NCI-H226 (cell line): ENCODE results near the gene SEL1L.
"Not testable (repeated sequence)": the region's sequence is repeated elsewhere in the genome, so short reads cannot be mapped to it uniquely, and the experiment has no call there.

Experiments used
- DNase-seq: peaks from one replicate; pipeline ENCODE4 v3.0.0-alpha.2; 2015

Gene SEL1L

GRCh38 chr14:81523616-81524015, 10.0 kb downstream of the SEL1L start:
- no peak for DNase-seq

- DNase-seq, result no peak
Measured at GRCh38 chr14:81523016-81523415, 10.6 kb downstream of the SEL1L start.

DNA sequence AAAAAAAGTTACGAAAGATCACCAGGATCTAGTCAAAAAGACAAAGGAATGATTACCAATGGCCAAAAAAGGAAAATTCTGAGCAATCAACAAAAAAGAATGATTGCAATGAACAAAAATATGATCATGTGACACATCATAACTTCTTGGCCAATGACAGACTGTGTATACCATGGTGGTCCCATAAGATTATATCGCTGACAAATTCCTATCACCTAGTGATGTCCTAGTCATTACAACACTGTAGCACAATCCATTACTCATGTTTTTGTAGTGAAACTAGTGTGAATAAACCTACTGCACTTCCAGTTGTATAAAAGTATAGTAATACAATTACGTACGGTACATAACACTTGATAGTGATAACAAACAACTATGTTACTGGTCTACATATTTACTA, 12.3 kb downstream of the SEL1L start:
- no peak for DNase-seq

DNA sequence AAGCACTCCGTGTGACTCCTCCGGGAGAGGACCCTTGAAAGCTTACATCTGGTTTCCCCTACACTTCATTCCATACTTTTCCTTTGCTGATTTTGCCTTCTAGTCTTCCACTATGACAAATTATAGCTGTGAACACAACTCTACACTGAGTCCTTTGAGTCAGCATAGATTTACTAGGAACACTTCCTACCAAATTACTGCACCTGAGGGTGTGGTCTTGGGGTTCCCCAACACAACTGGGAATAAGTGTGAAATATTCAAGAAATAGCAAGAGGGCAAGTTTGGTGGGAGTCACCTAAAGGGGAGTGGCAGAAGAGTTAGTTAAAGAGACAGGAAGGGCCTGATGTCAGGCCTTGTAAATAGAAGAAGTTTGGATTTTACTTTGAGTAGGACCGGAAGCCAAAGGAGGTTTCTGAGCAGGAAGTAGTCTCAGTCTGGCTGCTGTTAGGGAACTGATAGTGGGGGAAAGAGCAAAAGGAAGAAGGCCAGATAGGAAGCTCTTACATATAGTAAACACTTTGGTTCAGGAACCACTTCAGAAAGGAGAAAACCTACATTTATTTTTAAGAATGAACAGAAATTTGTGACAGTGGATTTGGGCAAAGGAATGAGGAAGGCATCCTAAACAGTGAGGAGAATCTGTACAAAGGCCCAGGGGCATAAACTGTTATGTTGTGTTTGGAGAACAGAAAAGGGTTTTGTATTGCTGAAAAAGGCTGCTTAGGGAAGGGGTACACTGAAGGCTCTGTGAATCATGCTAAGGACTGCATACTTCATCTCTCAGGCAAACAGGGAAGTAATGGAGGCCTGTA, 14.2 kb downstream of the SEL1L start:
- no peak for DNase-seq

- DNase-seq, result no peak
Measured at GRCh38 chr14:81517798-81518398, 15.8 kb downstream of the SEL1L start.

- peak; percentile 45 for DNase-seq
Measured at GRCh38 chr14:81516986-81517797, 16.5 kb downstream of the SEL1L start.

- DNase-seq, result not testable (repeated sequence)
Measured at GRCh38 chr14:81515927-81516326, 17.7 kb downstream of the SEL1L start.

- DNase-seq, result not testable (repeated sequence)
Measured at GRCh38 chr14:81512826-81513225, 20.8 kb downstream of the SEL1L start.

GRCh38 chr14:81511111-81511904, 22.3 kb downstream of the SEL1L start:
- no peak for DNase-seq

GRCh38 chr14:81509838-81510452, 23.7 kb downstream of the SEL1L start:
- no peak for DNase-seq

DNA sequence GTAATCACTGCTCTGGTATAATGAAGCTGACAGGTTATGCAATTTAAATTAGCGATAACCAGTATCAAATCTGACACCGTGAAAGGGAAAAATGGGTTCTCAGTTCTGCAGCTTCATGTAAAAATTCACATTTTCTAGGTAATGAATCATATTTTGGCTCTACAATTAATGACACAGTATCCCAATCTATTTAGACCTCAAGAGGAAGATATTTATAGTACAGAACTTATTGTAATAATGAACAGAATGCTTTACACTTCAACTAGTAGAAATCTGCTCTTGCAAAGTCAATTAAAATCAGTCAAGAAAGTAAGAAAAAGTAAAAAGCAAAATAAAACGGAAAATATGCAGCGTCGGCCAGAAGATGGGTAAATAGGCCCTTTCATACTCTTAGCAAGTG, 24.3 kb downstream of the SEL1L start:
- no peak for DNase-seq

- no peak for DNase-seq
Measured at GRCh38 chr14:81506487-81506886, 27.2 kb downstream of the SEL1L start.

DNA sequence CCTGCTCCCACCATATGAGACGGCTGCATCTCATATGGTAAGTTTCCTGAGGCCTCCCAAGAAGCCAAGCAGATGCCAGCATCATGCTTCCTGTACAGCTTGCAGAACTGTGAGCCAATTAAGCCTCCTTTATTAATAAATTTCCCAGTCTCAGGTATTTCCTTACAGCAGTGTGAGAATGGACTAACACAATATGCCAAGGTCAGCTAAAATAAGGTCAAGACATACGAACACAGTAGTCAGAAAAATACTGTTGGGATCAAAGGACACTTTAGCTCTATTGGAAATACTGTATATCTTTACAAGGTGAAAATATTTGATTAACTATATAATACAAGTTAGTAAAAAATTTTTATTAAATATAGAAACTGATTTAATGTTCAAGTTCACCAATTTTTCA, 28.8 kb downstream of the SEL1L start:
- DNase-seq, result no peak

- DNase-seq, result no peak
Measured at GRCh38 chr14:81485781-81486180, 47.9 kb downstream of the SEL1L start.

GRCh38 chr14:81485372-81485771, 48.3 kb downstream of the SEL1L start:
- DNase-seq, result no peak

GRCh38 chr14:81484120-81484519, 49.5 kb downstream of the SEL1L start:
- no peak for DNase-seq

DNA sequence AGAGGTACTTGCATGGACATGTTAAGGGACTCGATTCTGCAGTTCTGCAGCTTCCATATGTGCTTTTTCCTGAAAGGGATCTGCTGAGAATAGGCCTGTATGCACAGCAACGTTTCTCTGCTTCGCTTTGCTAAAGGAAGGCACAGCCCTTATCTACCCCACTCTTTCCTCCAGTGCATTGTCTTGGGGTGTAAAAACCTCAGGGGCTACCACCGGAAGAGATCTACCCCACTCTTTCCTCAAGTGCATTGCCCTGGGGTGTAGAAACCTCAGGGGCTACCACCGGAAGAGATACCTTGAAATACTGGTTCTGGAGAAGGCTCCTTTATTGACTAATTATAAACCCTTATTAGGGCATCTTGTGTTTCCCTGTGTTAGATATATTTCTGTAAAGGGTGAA, 52.9 kb downstream of the SEL1L start:
- no peak for DNase-seq

DNA sequence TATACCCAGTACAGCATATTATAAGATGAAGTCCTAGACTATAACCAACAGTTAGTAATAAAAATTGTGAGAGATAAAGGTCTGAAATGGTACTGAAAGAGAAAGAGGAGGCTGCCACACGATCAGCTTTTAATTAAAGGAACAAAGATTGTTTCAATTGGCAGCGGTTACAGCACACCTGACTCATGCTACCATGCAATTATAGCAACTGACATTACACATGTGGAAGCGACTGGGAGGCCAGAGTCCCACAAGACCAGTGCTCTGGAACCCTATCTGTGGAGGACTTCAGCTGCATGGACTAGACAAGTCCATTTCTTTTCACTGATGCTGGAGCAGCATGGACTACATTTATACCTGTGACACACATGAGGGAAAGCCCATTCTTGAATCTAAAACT, 55.2 kb downstream of the SEL1L start:
- no peak for DNase-seq

GRCh38 chr14:81476816-81477215, 56.8 kb downstream of the SEL1L start:
- no peak for DNase-seq

- no peak for DNase-seq
Measured at GRCh38 chr14:81474685-81475324, 58.8 kb downstream of the SEL1L start.

GRCh38 chr14:81474148-81474492, 59.5 kb downstream of the SEL1L start:
- no peak for DNase-seq
